BLaER1 treated with 17β-estradiol and CSF1 and Interleukin-3, amounts not matched to agents 10 nM and 100 nM (cell line): Measurements from ENCODE around the gene CD2BP2.
A peak's percentile ranks its signal among the peaks of the same experiment; 100 is the strongest.

Experiments
- H3K27ac ChIP-seq, 11 experiments: shearing (Covaris generic); formaldehyde crosslinking; 2 replicates each; pipeline ENCODE4 v1.8.1; 2022
- H3K27me3 ChIP-seq, 11 experiments: shearing (Covaris generic); formaldehyde crosslinking; 2 replicates each; pipeline ENCODE4 v1.8.1; 2022
- H3K36me3 ChIP-seq, 11 experiments: shearing (Covaris generic); formaldehyde crosslinking; 2 replicates each; pipeline ENCODE4 v1.8.1; 2022
- H3K4me1 ChIP-seq, 10 experiments: shearing (Covaris generic); formaldehyde crosslinking; 2 replicates each; pipeline ENCODE4 v1.8.1; 2022
- H3K4me2 ChIP-seq, 11 experiments: shearing (Covaris generic); formaldehyde crosslinking; 2 replicates each; pipeline ENCODE4 v1.8.1; 2022
- H3K4me3 ChIP-seq, 10 experiments: shearing (Covaris generic); formaldehyde crosslinking; 2 replicates each; pipeline ENCODE4 v1.8.1; 2022
- H3K9ac ChIP-seq, 11 experiments: shearing (Covaris generic); formaldehyde crosslinking; 2 replicates each; pipeline ENCODE4 v1.8.1; 2022
- H3K9me3 ChIP-seq, 11 experiments: shearing (Covaris generic); formaldehyde crosslinking; replicated peaks in 1 of 11; 2 replicates each; pipeline ENCODE4 v1.8.1; 2022
- H4K20me1 ChIP-seq, 11 experiments: shearing (Covaris generic); formaldehyde crosslinking; 2 replicates each; pipeline ENCODE4 v1.8.1; 2022
- Cebpa-rat ChIP-seq, 11 experiments: shearing (Covaris generic); IDR thresholded peaks; 2 replicates each; pipeline ENCODE4 v1.8.1; 2022

The CD2BP2 gene

GRCh38 chr16:30368792-30369090 is 13.6 kb upstream of the CD2BP2 start:
- H3K9me3 ChIP-seq = no peaks in the 10 kb centered on the region
- no peak for TF ChIP-seq Cebpa-rat (IDR thresholded peaks at IDR 0.05)
- H4K20me1 ChIP-seq = peaks cover 38 to 60% (median 58%) of the 10 kb centered on the region in 11 experiments
- peak overlapping the region; percentile 97 to 100 (median 99) for H3K4me2 ChIP-seq
- H3K9ac ChIP-seq = peak overlapping the region; percentile 81 to 97 (median 91)
- peak overlapping the region; percentile 77 to 89 (median 86); a peak in 21 of 22 replicates for H3K27ac ChIP-seq
- peak overlapping the region; percentile 82 to 99 (median 94) for H3K4me3 ChIP-seq
- H3K4me1 ChIP-seq = peaks cover 33 to 66% (median 49%) of the 10 kb centered on the region in 10 experiments
- H3K27me3 ChIP-seq = no peaks in the 10 kb centered on the region
- H3K36me3 ChIP-seq = peaks cover 28 to 43% (median 36%) of the 10 kb centered on the region in 11 experiments

- H3K9ac ChIP-seq = peak overlapping the region; percentile 81 to 97 (median 91)
- peaks cover 33 to 66% (median 49%) of the 10 kb centered on the region in 10 experiments for H3K4me1 ChIP-seq
- H3K4me3 ChIP-seq = peak overlapping the region; percentile 82 to 99 (median 94)
- peaks cover 38 to 64% (median 63%) of the 10 kb centered on the region in 11 experiments for H4K20me1 ChIP-seq
- H3K4me2 ChIP-seq = peak overlapping the region; percentile 97 to 100 (median 99)
- no peaks in the 10 kb centered on the region for H3K9me3 ChIP-seq
- H3K27ac ChIP-seq = peak overlapping the region; percentile 77 to 89 (median 86); a peak in 21 of 22 replicates
- peaks cover 32 to 48% (median 41%) of the 10 kb centered on the region in 11 experiments for H3K36me3 ChIP-seq
- TF ChIP-seq Cebpa-rat (IDR thresholded peaks at IDR 0.05) = no peak
- no peaks in the 10 kb centered on the region for H3K27me3 ChIP-seq
These were observed 13.1 kb upstream of the CD2BP2 start for GRCh38 chr16:30368122-30368791.

- Histone ChIP-seq H4K20me1 (peaks cover 38 to 72% (median 69%) of the 10 kb centered on the region in 11 experiments), H3K4me3 (peak overlapping the region; percentile 82 to 99 (median 94)), H3K27ac (peak overlapping the region; percentile 13 to 89 (median 84); a peak in 19 of 22 replicates), H3K9me3 (no peaks in the 10 kb centered on the region), H3K4me1 (peaks cover 33 to 61% (median 47%) of the 10 kb centered on the region in 10 experiments), H3K36me3 (peaks cover 40 to 56% (median 49%) of the 10 kb centered on the region in 11 experiments), H3K4me2 (peak overlapping the region; percentile 97 to 100 (median 99)), H3K9ac (peak overlapping the region; percentile 81 to 97 (median 91); a peak in 21 of 22 replicates), H3K27me3 (no peaks in the 10 kb centered on the region)
- no peak for TF ChIP-seq Cebpa-rat (IDR thresholded peaks at IDR 0.05)
These were observed 12.4 kb upstream of the CD2BP2 start for GRCh38 chr16:30367349-30368009.

GRCh38 chr16:30366511-30366910 is 11.4 kb upstream of the CD2BP2 start:
- H3K27ac ChIP-seq = no peak overlapping the region; a peak in 1 of 22 replicates
- TF ChIP-seq Cebpa-rat (IDR thresholded peaks at IDR 0.05) = no peak
- H4K20me1 ChIP-seq = peaks cover 38 to 80% (median 71%) of the 10 kb centered on the region in 11 experiments
- no peaks in the 10 kb centered on the region for H3K9me3 ChIP-seq
- peaks cover 26 to 52% (median 37%) of the 10 kb centered on the region in 10 experiments for H3K4me1 ChIP-seq
- H3K9ac ChIP-seq = peak overlapping the region; percentile 9 to 97 (median 90); a peak in 15 of 22 replicates
- H3K4me2 ChIP-seq = peak overlapping the region; percentile 97 to 100 (median 99)
- peaks cover 47 to 66% (median 58%) of the 10 kb centered on the region in 11 experiments for H3K36me3 ChIP-seq
- H3K27me3 ChIP-seq = no peaks in the 10 kb centered on the region
- peak overlapping the region in 6 of 10 experiments; percentile 20 to 99 (median 96); a peak in 8 of 20 replicates for H3K4me3 ChIP-seq

- peaks cover 22 to 47% (median 32%) of the 10 kb centered on the region in 10 experiments for H3K4me1 ChIP-seq
- no peak overlapping the region for H3K4me3 ChIP-seq
- H3K4me2 ChIP-seq = peak overlapping the region in 2 of 11 experiments; percentile 4 to 98; a peak in 2 of 22 replicates
- H3K27me3 ChIP-seq = no peaks in the 10 kb centered on the region
- H3K9me3 ChIP-seq = no peaks in the 10 kb centered on the region
- peaks cover 60 to 79% (median 71%) of the 10 kb centered on the region in 11 experiments for H3K36me3 ChIP-seq
- TF ChIP-seq Cebpa-rat (IDR thresholded peaks at IDR 0.05) = no peak
- H4K20me1 ChIP-seq = peaks cover 38 to 92% (median 78%) of the 10 kb centered on the region in 11 experiments
- peak overlapping the region in 6 of 11 experiments; percentile 5 to 91 (median 42); a peak in 7 of 22 replicates for H3K9ac ChIP-seq
- no peak overlapping the region for H3K27ac ChIP-seq
These were observed 10.1 kb upstream of the CD2BP2 start for GRCh38 chr16:30365200-30365599.

GRCh38 chr16:30361180-30361579 is 6.1 kb upstream of the CD2BP2 start:
- H3K4me2 ChIP-seq = no peak overlapping the region

GRCh38 chr16:30359871-30360170 is 4.7 kb upstream of the CD2BP2 start:
- no peak for TF ChIP-seq Cebpa-rat (IDR thresholded peaks at IDR 0.05)
- H3K4me2 ChIP-seq = no peak overlapping the region
- H3K9me3 ChIP-seq = no peaks in the 10 kb centered on the region
- H3K27ac ChIP-seq = peak overlapping the region in 1 of 11 experiments; percentile 13; a peak in 1 of 22 replicates
- peaks cover 80 to 87% (median 84%) of the 10 kb centered on the region in 11 experiments for H3K36me3 ChIP-seq
- no peaks in the 10 kb centered on the region for H3K27me3 ChIP-seq
- peak overlapping the region in 7 of 11 experiments; percentile 15 to 44 (median 32); a peak in 9 of 22 replicates for H3K9ac ChIP-seq
- peaks cover 22 to 33% (median 27%) of the 10 kb centered on the region in 10 experiments for H3K4me1 ChIP-seq
- no peak overlapping the region for H3K4me3 ChIP-seq
- H4K20me1 ChIP-seq = peaks cover 4 to 81% (median 42%) of the 10 kb centered on the region in 11 experiments; a peak in 20 of 22 replicates

More at GRCh38 chr16:30361180-30361579, 6.1 kb upstream of the CD2BP2 start:
- H3K36me3 ChIP-seq = peaks cover 93 to 100% (median 98%) of the 10 kb centered on the region in 11 experiments
- no peak overlapping the region for H3K4me3 ChIP-seq
- no peaks in the 10 kb centered on the region for H3K9me3 ChIP-seq
- H3K27me3 ChIP-seq = no peaks in the 10 kb centered on the region
- peaks cover 8 to 95% (median 56%) of the 10 kb centered on the region in 11 experiments; a peak in 21 of 22 replicates for H4K20me1 ChIP-seq
- H3K9ac ChIP-seq = 0 out of 22 replicates have a peak overlapping the region, but pooled peaks of 1 of the 11 experiments have one; percentile 18
- no peak overlapping the region for H3K27ac ChIP-seq
- TF ChIP-seq Cebpa-rat (IDR thresholded peaks at IDR 0.05) = no peak
- H3K4me1 ChIP-seq = peaks cover 16 to 38% (median 29%) of the 10 kb centered on the region in 10 experiments

GRCh38 chr16:30358990-30359870 is 4.1 kb upstream of the CD2BP2 start:
- Histone ChIP-seq H3K4me3 (no peak overlapping the region), H3K36me3 (peaks cover 74 to 82% (median 78%) of the 10 kb centered on the region in 11 experiments), H4K20me1 (peaks cover 1 to 76% (median 40%) of the 10 kb centered on the region in 11 experiments; a peak in 18 of 22 replicates), H3K4me2 (no peak overlapping the region), H3K9ac (peak overlapping the region in 8 of 11 experiments; percentile 15 to 91 (median 29); a peak in 7 of 22 replicates), H3K27ac (0 out of 22 replicates have a peak overlapping the region, but pooled peaks of 1 of the 11 experiments have one; percentile 13), H3K4me1 (peaks cover 22 to 31% (median 26%) of the 10 kb centered on the region in 10 experiments), H3K9me3 (no peaks in the 10 kb centered on the region), H3K27me3 (no peaks in the 10 kb centered on the region)
- TF ChIP-seq Cebpa-rat (IDR thresholded peaks at IDR 0.05) = no peak
